Esophagus muscularis mucosa (tissue), 4 donors: ENCODE results near the gene NAA60. TPM values are rescaled to one million over a fixed set of nuclear protein-coding genes. Genes with fewer than 3 reads are reported as not detected.

Experiments used
- DNase-seq: peaks from one replicate; pipeline ENCODE4 v3.0.0-alpha.2; 2017; ENCODE audit errors: extremely low spot score
- H3K27ac ChIP-seq, 4 donors: fragments of 200-600 bp; sonication (generic); replicated peaks in 1 of 4; 1 replicate in 3 of 4; 2 replicates in 1 of 4; pipeline ENCODE4 v1.5.1; 2016 to 2019; ENCODE audit warnings: mild to moderate bottlenecking in 1 of 4
- H3K27me3 ChIP-seq, 4 donors: fragments of 200-600 bp; sonication (generic); one replicate each; pipeline versions ENCODE4 v1.5.1 to v1.6.0; 2016 to 2019
- H3K36me3 ChIP-seq, 4 donors: fragments of 200-600 bp; sonication (generic); one replicate each; pipeline ENCODE4 v1.5.1; 2016 to 2019
- H3K4me1 ChIP-seq, 4 donors: fragments of 200-600 bp; sonication (generic); one replicate each; pipeline ENCODE4 v1.5.1; 2016 to 2019
- H3K4me3 ChIP-seq, 4 donors: fragments of 200-600 bp; sonication (generic); 1 replicate in 2 of 4; 2 replicates in 2 of 4; pipeline ENCODE4 v1.5.1; 2016 to 2019; ENCODE audit warnings: mild to moderate bottlenecking in 4 of 4, moderate library complexity in 1 of 4
- H3K9me3 ChIP-seq, 4 donors: fragments of 200-600 bp; sonication (generic); 1 replicate in 3 of 4; 2 replicates in 1 of 4; pipeline ENCODE4 v1.5.1; 2016 to 2019
- EP300 ChIP-seq: sonication (generic); formaldehyde crosslinking; IDR thresholded peaks from one replicate; pipeline ENCODE4 v1.6.1; 2017; ENCODE audit warnings: antibody characterized with exemption
- POLR2A ChIP-seq: fragments of 450-650 bp; IDR thresholded peaks from one replicate; pipeline ENCODE4 v1.6.1; 2017; ENCODE audit warnings: antibody characterized with exemption, moderate library complexity, mild to moderate bottlenecking, low read depth
- POLR2AphosphoS5 ChIP-seq, 2 donors: sonication (generic); formaldehyde crosslinking; IDR thresholded peaks; one replicate each; pipeline ENCODE4 v1.6.1; 2017; ENCODE audit warnings: antibody characterized with exemption in 2 of 2
- WGBS: methylation state at CpG from one replicate; pipeline ENCODE4 v1.1.5; 2018; 5-methylcytosine and 5-hydroxymethylcytosine counted together
- intact Hi-C: fragments of 100-400 bp; cut with DNase I; formaldehyde crosslinking; loops from one replicate; pipeline ENCODE4 v1.15.1; 2023
- total RNA-seq, 4 donors: library from RNA; depleted of rRNA; stranded (reverse); fragments of >200 nt; gene quantifications; one replicate each; pipeline versions ENCODE4 v1.1.0 to v1.2.1, GENCODE V29; 2016
- TF ChIP-seq, protein P1 (sequence below), 3 experiments: fragments of 200-600 bp in 2 of 3; fragments of 450-650 bp in 1 of 3; sonication (generic) in 2 of 3; IDR thresholded peaks; one replicate each; pipeline ENCODE4 v1.5.1; 2017 to 2019; ENCODE audit warnings: antibody characterized with exemption in 3 of 3, mild to moderate bottlenecking in 2 of 3, moderate library complexity in 1 of 3

Gene NAA60
- total RNA-seq, 4 donors from 2014 or later: 28.0 to 59.8 (median 47.8) TPM

DNA sequence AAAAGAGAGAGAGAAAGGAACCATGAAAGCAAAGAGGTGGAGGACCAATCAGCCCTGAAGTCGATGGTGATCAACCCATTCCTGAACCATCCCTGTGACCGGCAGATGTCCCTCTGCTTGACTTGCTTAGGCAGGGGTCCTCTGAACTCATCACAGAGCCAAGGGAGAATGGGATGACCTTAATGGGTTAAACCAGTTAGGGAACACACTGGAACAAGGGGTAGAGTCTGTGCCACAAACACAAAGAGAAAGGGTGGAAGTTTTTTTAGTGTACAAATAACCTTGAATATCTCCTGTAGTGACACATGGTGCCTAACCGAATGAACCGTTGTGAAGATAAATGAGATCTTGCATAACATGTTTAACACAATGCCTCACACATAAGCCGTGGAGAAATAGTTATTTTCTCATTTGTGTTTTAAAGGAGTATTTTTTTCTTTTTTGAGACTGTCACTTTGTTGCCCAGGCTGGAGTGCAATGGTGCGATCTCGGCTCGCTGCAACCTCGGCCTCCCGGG is 11.2 kb downstream of the NAA60 start:
- WGBS: 81% methylated on average over 10 of the region's 10 CpGs

DNA sequence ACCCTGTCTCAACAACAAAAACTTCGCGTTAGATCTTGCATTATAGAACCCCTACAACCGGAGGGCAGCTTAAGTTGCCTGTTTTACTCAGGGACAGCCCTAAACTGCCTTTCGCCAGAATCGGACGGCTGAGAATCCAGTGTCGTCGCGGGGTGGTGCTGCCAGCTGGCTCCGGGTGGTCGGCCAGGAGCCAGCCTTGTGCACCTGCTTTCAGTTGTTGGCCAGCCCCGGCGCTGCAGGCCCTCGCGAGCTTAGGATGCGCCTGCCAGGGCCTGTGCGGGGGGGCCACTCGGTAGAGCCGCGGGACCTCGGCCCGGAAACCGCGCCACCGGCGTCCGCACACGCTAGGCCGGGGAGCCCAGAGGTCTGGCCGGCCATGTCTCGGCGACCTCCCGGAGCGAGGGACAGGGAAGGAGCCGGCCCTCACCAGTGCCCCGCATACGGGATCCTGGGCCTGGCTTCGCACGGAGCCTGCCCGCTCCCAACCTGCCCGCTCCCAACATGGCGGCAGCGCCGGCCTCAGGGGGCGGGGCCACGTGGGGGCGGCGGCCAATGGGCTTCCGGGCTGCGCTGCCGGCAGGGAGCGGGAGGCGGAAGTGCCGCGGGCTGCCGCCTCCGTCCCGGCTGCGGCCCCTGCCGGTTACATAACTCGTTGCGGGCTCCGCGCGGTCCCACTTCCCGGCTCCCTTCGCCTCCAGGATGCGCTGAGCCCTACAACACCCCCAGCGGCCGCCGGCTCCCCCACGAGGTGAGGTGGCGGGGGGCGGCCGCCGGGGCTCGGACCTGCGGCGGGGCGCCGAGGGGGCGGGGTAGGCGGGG is 14.2 kb downstream of the NAA60 start:
- Histone ChIP-seq H3K36me3 (no peaks in the 10 kb centered on the region), H3K4me3 (peak overlapping the region; percentile 85 to 93 (median 92)), H3K27ac (peak overlapping the region; percentile 92 to 98 (median 95)), H3K9me3 (no peaks in the 10 kb centered on the region), H3K27me3 (no peaks in the 10 kb centered on the region), H3K4me1 (peaks cover 50 to 69% (median 66%) of the 10 kb centered on the region in 4 donors)
- WGBS: 0% methylated on average over 1 of the region's 83 CpGs
- TF ChIP-seq POLR2A: peak; percentile 10
- TF ChIP-seq POLR2AphosphoS5 (IDR thresholded peaks at IDR 0.05): peak; percentile 80 to 83
- TF ChIP-seq EP300: no peak
- TF ChIP-seq, protein P1, sequence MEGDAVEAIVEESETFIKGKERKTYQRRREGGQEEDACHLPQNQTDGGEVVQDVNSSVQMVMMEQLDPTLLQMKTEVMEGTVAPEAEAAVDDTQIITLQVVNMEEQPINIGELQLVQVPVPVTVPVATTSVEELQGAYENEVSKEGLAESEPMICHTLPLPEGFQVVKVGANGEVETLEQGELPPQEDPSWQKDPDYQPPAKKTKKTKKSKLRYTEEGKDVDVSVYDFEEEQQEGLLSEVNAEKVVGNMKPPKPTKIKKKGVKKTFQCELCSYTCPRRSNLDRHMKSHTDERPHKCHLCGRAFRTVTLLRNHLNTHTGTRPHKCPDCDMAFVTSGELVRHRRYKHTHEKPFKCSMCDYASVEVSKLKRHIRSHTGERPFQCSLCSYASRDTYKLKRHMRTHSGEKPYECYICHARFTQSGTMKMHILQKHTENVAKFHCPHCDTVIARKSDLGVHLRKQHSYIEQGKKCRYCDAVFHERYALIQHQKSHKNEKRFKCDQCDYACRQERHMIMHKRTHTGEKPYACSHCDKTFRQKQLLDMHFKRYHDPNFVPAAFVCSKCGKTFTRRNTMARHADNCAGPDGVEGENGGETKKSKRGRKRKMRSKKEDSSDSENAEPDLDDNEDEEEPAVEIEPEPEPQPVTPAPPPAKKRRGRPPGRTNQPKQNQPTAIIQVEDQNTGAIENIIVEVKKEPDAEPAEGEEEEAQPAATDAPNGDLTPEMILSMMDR (IDR thresholded peaks at IDR 0.05): peak; percentile 46 to 68 (median 56)
- DNase-seq: peak; percentile 94
- intact Hi-C loops: loop anchor here (2.0 to 5.0 kb wide), 2 partner anchors 45 to 57 kb away; partner anchors contain the start of genes CLUAP1, ZNF174 and ZSCAN32

More for the DNA sequence above, 11.2 kb downstream of the NAA60 start:
- no peaks in the 10 kb centered on the region for H3K9me3 ChIP-seq
- H3K4me3 ChIP-seq: no peak overlapping the region
- intact Hi-C loops: loop anchor here (5.0 kb wide), 1 partner anchor 48 kb away; the partner anchor contains the start of gene CLUAP1
- peaks cover 26 to 40% (median 37%) of the 10 kb centered on the region in 4 donors for H3K4me1 ChIP-seq
- H3K36me3 ChIP-seq: peaks cover 0 to 12% (median 5%) of the 10 kb centered on the region in 4 donors
- H3K27me3 ChIP-seq: no peaks in the 10 kb centered on the region
- no peak overlapping the region for H3K27ac ChIP-seq
- no peak for DNase-seq
- no peak for TF ChIP-seq EP300
- no peak for TF ChIP-seq POLR2AphosphoS5 (IDR thresholded peaks at IDR 0.05)
- no peak for TF ChIP-seq POLR2A
- TF ChIP-seq, protein P1 (IDR thresholded peaks at IDR 0.05): no peak

- H3K4me3 ChIP-seq: peak overlapping the region; percentile 85 to 93 (median 92)
- peak overlapping the region; percentile 92 to 98 (median 95) for H3K27ac ChIP-seq
- H3K27me3 ChIP-seq: no peaks in the 10 kb centered on the region
- H3K36me3 ChIP-seq: no peaks in the 10 kb centered on the region
- no peaks in the 10 kb centered on the region for H3K9me3 ChIP-seq
- intact Hi-C loops: loop anchor here (2.0 to 5.0 kb wide), 2 partner anchors 44 to 58 kb away; partner anchors contain the start of genes CLUAP1, ZNF174 and ZSCAN32
- DNase-seq: no peak
- WGBS: under 1% methylated on average over 9 of the region's 47 CpGs
- H3K4me1 ChIP-seq: peaks cover 54 to 76% (median 71%) of the 10 kb centered on the region in 4 donors
- TF ChIP-seq, protein P1 (IDR thresholded peaks at IDR 0.05): no peak
- TF ChIP-seq POLR2AphosphoS5 (IDR thresholded peaks at IDR 0.05) (no peak), POLR2A (no peak), EP300 (no peak)
These were observed 14.9 kb downstream of the NAA60 start for GRCh38 chr16:3458278-3458851.

DNA sequence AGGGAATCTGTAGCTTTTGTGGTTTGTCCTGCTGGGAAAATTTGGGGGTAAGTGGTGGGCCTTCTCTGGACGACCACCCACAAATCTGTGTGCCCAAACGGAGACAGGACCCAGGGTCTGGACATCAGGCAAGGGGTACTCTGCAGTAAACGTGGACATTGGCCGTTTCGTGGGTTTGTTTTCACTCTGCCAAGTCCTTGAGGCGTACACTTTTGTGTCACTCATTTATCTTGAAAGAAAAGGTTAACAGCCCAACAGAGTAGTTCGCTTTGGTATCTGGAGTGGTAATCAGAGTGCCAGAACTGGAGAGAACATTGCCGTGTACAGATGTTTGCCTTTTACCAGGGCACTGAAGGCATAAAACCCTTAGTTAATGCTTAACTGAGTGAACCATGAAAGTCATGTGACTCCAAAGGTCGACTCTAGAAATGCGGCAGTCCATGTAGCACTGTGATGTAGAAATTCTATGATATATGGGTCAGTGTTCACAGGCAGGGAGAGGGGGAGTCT is 15.4 kb downstream of the NAA60 start:
- no peaks in the 10 kb centered on the region for H3K27me3 ChIP-seq
- H3K4me3 ChIP-seq: peak overlapping the region; percentile 85 to 93 (median 92)
- peaks cover 54 to 78% (median 76%) of the 10 kb centered on the region in 4 donors for H3K4me1 ChIP-seq
- H3K27ac ChIP-seq: peak overlapping the region; percentile 92 to 98 (median 95)
- 4% methylated on average over 10 of the region's 10 CpGs for WGBS
- no peaks in the 10 kb centered on the region for H3K36me3 ChIP-seq
- no peak for DNase-seq
- H3K9me3 ChIP-seq: no peaks in the 10 kb centered on the region
- intact Hi-C loops: loop anchor here (2.0 to 5.0 kb wide), 2 partner anchors 43 to 58 kb away; partner anchors contain the start of genes CLUAP1, ZNF174 and ZSCAN32
- TF ChIP-seq, protein P1 (IDR thresholded peaks at IDR 0.05): no peak
- TF ChIP-seq EP300: no peak
- TF ChIP-seq POLR2AphosphoS5 (IDR thresholded peaks at IDR 0.05): no peak
- no peak for TF ChIP-seq POLR2A
